IPS-20b (cell line): ENCODE data around the gene NDE1.

Experiments
- H3K27ac ChIP-seq: one replicate; pipeline ENCODE4 v1.5.1; 2013; ENCODE audit warnings: low read length
- H3K27me3 ChIP-seq: 2 replicates; pipeline ENCODE4 v1.6.1; 2013; ENCODE audit warnings: mild to moderate bottlenecking, low read length, inconsistent platforms; ENCODE audit not compliant: insufficient read depth
- H3K36me3 ChIP-seq: 2 replicates; pipeline ENCODE4 v1.6.1; 2013; ENCODE audit warnings: low read depth, mild to moderate bottlenecking, inconsistent platforms, low read length, moderate library complexity; ENCODE audit not compliant: insufficient read depth
- H3K4me1 ChIP-seq: 2 replicates; pipeline ENCODE4 v1.6.1; 2013; ENCODE audit warnings: mild to moderate bottlenecking, control low read depth, inconsistent platforms, low read length, moderate library complexity; ENCODE audit not compliant: insufficient read depth
- H3K4me3 ChIP-seq: 2 replicates; pipeline ENCODE4 v1.5.1; 2013; ENCODE audit warnings: mild to moderate bottlenecking, low read length, inconsistent platforms
- H3K9ac ChIP-seq: 2 replicates; pipeline ENCODE4 v1.6.1; 2013; ENCODE audit warnings: low read depth, mild to moderate bottlenecking, inconsistent platforms, low read length, moderate library complexity
- H3K9me3 ChIP-seq: 2 replicates; pipeline ENCODE4 v1.6.1; 2013; ENCODE audit warnings: mild to moderate bottlenecking, low read depth, low read length, inconsistent platforms; ENCODE audit not compliant: insufficient read depth

Gene NDE1

DNA sequence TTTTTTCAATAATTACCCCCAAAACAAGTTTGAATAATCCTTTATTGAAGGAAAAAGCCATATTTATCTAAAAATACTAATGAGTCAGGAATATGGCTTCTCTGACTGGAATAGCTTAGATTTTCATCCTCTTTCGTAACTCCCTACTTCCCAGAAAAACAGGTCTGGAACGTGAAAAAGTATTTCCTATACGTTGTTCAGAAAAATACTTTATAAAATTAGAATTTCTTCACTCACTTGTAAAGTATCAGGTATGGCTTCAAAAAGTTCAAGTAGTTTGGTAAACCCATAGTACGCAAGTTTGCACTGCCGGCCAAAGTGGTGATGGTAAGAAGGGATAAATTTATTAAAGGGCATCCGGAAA, 40.8 kb upstream of the NDE1 start:
- H3K9ac ChIP-seq: no peak overlapping the region
- H3K9me3 ChIP-seq: no peaks in the 10 kb centered on the region
- H3K27me3 ChIP-seq: no peaks in the 10 kb centered on the region
- no peak overlapping the region for H3K4me3 ChIP-seq
- no peak overlapping the region for H3K27ac ChIP-seq
- H3K36me3 ChIP-seq: peaks cover 83% of the 10 kb centered on the region
- H3K4me1 ChIP-seq: no peaks in the 10 kb centered on the region

GRCh38 chr16:15610369-15610871, 39.6 kb upstream of the NDE1 start:
- Histone ChIP-seq H3K36me3 (peaks cover 77% of the 10 kb centered on the region), H3K4me3 (no peak overlapping the region), H3K27me3 (no peaks in the 10 kb centered on the region), H3K9ac (no peak overlapping the region), H3K9me3 (no peaks in the 10 kb centered on the region), H3K4me1 (no peaks in the 10 kb centered on the region), H3K27ac (no peak overlapping the region)

DNA sequence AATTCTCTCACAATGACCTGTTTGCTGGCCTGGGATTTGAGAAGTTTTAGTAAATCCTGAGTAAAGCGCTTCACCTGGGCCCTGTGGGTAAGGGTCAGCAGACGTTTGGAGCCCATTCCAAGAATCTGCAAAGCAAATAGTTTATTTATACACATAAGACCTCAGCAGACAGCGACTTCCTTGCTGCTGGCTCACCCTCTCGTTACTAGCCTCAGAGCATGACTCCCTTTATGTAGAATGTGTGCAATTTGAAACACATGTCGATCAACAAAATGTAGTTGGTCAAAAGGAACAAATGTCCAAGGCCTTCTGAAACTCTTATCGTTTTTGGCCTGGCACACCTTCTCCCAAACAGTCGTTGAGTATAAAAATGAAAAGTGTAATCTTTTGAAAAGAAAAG, 38.4 kb upstream of the NDE1 start:
- Histone ChIP-seq H3K9ac (no peak overlapping the region), H3K27ac (no peak overlapping the region), H3K9me3 (no peaks in the 10 kb centered on the region), H3K4me1 (no peaks in the 10 kb centered on the region), H3K4me3 (no peak overlapping the region), H3K27me3 (no peaks in the 10 kb centered on the region), H3K36me3 (peaks cover 78% of the 10 kb centered on the region)

GRCh38 chr16:15613676-15614075, 36.4 kb upstream of the NDE1 start:
- peaks cover 80% of the 10 kb centered on the region for H3K36me3 ChIP-seq
- H3K4me1 ChIP-seq: no peaks in the 10 kb centered on the region
- H3K9me3 ChIP-seq: no peaks in the 10 kb centered on the region
- H3K4me3 ChIP-seq: no peak overlapping the region
- H3K27me3 ChIP-seq: no peaks in the 10 kb centered on the region
- no peak overlapping the region for H3K9ac ChIP-seq
- H3K27ac ChIP-seq: no peak overlapping the region

GRCh38 chr16:15616012-15616411, 34.0 kb upstream of the NDE1 start:
- Histone ChIP-seq H3K4me1 (no peaks in the 10 kb centered on the region), H3K27me3 (no peaks in the 10 kb centered on the region), H3K9ac (no peak overlapping the region), H3K27ac (no peak overlapping the region), H3K9me3 (no peaks in the 10 kb centered on the region), H3K36me3 (peaks cover 80% of the 10 kb centered on the region), H3K4me3 (no peak overlapping the region)

GRCh38 chr16:15616475-15617165, 33.4 kb upstream of the NDE1 start:
- H3K4me1 ChIP-seq: no peaks in the 10 kb centered on the region
- H3K4me3 ChIP-seq: no peak overlapping the region
- H3K36me3 ChIP-seq: peaks cover 83% of the 10 kb centered on the region
- no peak overlapping the region for H3K9ac ChIP-seq
- no peaks in the 10 kb centered on the region for H3K27me3 ChIP-seq
- no peaks in the 10 kb centered on the region for H3K9me3 ChIP-seq
- no peak overlapping the region for H3K27ac ChIP-seq

- H3K36me3 ChIP-seq: peaks cover 82% of the 10 kb centered on the region
- no peak overlapping the region for H3K27ac ChIP-seq
- H3K9me3 ChIP-seq: no peaks in the 10 kb centered on the region
Measured at GRCh38 chr16:15617901-15618300, 32.1 kb upstream of the NDE1 start.

DNA sequence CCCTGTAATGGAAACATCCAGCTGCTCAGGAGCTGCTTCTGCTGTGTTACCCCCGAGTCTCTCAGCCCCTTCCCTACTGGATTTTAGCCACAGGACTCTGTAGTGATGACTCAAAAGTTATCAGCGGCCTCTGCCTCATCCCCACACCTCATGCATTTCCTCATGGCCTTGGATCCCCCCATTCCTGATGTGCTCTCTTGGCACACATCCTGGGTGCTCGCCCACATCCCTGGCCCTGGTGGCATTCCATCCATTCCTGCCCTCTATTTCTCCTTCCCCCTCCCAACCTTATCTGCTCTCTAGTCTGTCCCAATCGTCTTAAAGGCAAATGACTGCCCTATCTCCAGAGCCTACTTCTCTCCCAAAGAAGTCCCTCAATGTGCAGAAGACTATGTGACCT, 31.7 kb upstream of the NDE1 start:
- Histone ChIP-seq H3K36me3 (peaks cover 82% of the 10 kb centered on the region), H3K27ac (no peak overlapping the region), H3K4me3 (no peak overlapping the region)

More at GRCh38 chr16:15617901-15618300, 32.1 kb upstream of the NDE1 start:
- no peak overlapping the region for H3K4me3 ChIP-seq
- no peaks in the 10 kb centered on the region for H3K4me1 ChIP-seq
- H3K27me3 ChIP-seq: no peaks in the 10 kb centered on the region
- H3K9ac ChIP-seq: no peak overlapping the region

DNA sequence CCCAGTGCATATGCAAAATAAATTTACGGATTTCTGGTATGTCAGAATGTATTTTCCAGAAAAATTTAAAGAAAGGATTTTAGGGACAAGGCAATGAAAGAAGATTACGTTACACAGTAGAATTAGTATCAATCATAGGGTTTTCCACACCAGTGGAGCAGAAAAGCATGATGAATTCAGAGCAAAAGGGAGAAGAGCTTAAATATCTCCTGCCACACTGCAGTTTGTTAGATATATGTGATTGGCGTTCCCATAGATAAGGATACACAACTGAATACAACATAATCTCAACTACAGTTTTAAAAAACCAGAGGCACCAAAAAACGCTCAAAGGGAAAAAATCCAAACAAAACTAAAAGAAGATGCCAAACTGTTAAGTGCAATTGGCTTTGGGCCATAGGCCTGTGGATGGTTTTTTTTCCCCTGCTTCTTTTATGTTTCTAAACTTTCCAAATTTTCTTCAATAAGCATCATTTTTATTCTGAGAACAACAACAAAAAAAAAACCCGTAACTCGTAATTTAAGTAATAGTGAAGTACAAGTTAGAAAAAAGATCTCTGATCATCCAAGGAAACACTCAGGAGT, 29.3 kb upstream of the NDE1 start:
- Histone ChIP-seq H3K9ac (no peak overlapping the region), H3K4me1 (no peaks in the 10 kb centered on the region), H3K27ac (no peak overlapping the region), H3K9me3 (no peaks in the 10 kb centered on the region), H3K27me3 (no peaks in the 10 kb centered on the region), H3K36me3 (peaks cover 90% of the 10 kb centered on the region), H3K4me3 (no peak overlapping the region)

More for the DNA sequence above, 31.7 kb upstream of the NDE1 start:
- Histone ChIP-seq H3K9ac (no peak overlapping the region), H3K27me3 (no peaks in the 10 kb centered on the region), H3K4me1 (no peaks in the 10 kb centered on the region), H3K9me3 (no peaks in the 10 kb centered on the region)

DNA sequence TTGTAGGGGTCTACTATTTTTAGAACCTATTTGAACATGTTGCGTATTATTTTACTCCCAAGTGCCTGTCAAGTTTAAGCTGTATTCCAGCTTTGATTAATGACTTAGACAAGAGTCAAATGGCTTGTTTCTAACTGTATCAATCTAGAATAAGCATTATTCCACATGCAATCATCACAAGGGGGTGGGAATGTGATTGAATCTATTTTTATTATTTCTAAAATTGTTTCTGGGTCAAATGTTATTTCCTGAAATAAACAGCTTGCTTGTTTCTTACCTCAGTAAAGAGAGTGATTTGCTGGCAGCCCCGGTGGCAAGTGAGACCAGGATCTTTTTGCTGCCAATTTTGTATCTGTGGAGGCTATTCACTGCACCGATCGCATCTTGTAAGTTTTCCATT, 28.6 kb upstream of the NDE1 start:
- peaks cover 89% of the 10 kb centered on the region for H3K36me3 ChIP-seq
- no peaks in the 10 kb centered on the region for H3K4me1 ChIP-seq
- no peaks in the 10 kb centered on the region for H3K27me3 ChIP-seq
- no peak overlapping the region for H3K9ac ChIP-seq
- H3K4me3 ChIP-seq: no peak overlapping the region
- no peaks in the 10 kb centered on the region for H3K9me3 ChIP-seq
- no peak overlapping the region for H3K27ac ChIP-seq

GRCh38 chr16:15621889-15622288, 28.2 kb upstream of the NDE1 start:
- Histone ChIP-seq H3K27ac (no peak overlapping the region), H3K4me3 (no peak overlapping the region), H3K9ac (no peak overlapping the region), H3K9me3 (no peaks in the 10 kb centered on the region), H3K27me3 (no peaks in the 10 kb centered on the region), H3K4me1 (no peaks in the 10 kb centered on the region), H3K36me3 (peaks cover 85% of the 10 kb centered on the region)

DNA sequence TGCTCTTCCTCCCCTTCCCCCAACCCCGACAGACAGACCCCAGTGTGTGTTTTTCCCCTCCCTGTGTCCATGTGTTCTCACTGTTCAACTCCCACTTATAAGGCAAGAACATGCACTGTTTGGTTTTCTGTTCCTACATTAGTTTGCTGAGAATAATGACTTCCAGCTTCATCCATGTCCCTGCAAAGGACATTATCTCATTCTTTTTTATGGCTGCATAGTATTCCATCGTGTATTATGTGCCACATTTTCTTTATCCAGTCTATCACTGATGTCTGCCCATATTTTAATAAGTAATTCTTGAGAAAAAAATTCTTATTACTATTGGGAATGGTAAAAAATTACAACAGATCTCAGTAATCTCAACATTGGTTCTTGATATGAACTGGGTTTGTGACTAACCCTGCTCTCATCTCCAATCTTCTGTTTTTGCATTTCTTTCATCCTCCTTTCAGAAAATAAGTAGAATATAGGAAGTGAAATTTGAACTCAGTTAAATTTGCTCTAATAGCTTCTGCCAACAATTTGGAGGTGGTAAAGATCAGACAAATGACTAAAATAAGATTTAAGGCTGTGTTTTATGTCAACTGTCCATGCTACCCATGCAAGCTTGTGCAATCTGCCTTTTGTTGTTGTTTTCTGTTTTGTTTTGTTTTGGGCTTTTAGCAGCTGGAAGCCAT, 18.2 kb upstream of the NDE1 start:
- H3K27me3 ChIP-seq: no peaks in the 10 kb centered on the region
- H3K9ac ChIP-seq: no peak overlapping the region
- H3K9me3 ChIP-seq: no peaks in the 10 kb centered on the region
- H3K36me3 ChIP-seq: peaks cover 69% of the 10 kb centered on the region
- H3K27ac ChIP-seq: no peak overlapping the region
- no peaks in the 10 kb centered on the region for H3K4me1 ChIP-seq
- no peak overlapping the region for H3K4me3 ChIP-seq
